HepG2 (cell line): ENCODE results near the gene RNF222. TPM values are rescaled to one million over a fixed set of nuclear protein-coding genes. Genes with fewer than 3 reads are reported as not detected.
A peak's percentile ranks its signal among the peaks of the same experiment; 100 is the strongest.

Experiments
- ARNT ChIP-seq: fragments of 450-650 bp; IDR thresholded peaks from 2 replicates; pipeline ENCODE4 v1.6.1; 2017
- CTCF ChIP-seq: sonication (generic); formaldehyde crosslinking; IDR thresholded peaks from 2 replicates; pipeline ENCODE4 v1.5.0; 2020; ENCODE audit warnings: mild to moderate bottlenecking, missing genetic modification reagents, moderate library complexity
- GABPA ChIP-seq, 2 experiments: IDR thresholded peaks; 2 replicates each; pipeline ENCODE4 v1.6.1; 2011 to 2016; ENCODE audit warnings: low read depth in 2 of 2, low read length in 1 of 2, missing biosample characterization in 1 of 2, missing genetic modification characterization in 1 of 2
- HDAC6 ChIP-seq: fragments of 200-600 bp; sonication (generic); IDR thresholded peaks from 2 replicates; pipeline ENCODE4 v1.7.0; 2017; ENCODE audit warnings: mild to moderate bottlenecking, antibody characterized with exemption, low read length, low read depth
- MYNN ChIP-seq: sonication (generic); formaldehyde crosslinking; IDR thresholded peaks from 2 replicates; pipeline ENCODE4 v1.4.0; 2020; ENCODE audit warnings: mild to moderate bottlenecking, low read depth, missing genetic modification reagents
- YEATS2 ChIP-seq: sonication (generic); formaldehyde crosslinking; IDR thresholded peaks from 2 replicates; pipeline ENCODE4 v1.4.0; 2020; ENCODE audit warnings: missing genetic modification reagents, borderline replicate concordance
- ZNF335 ChIP-seq: sonication (generic); formaldehyde crosslinking; IDR thresholded peaks from 2 replicates; pipeline ENCODE4 v1.4.0; 2020; ENCODE audit warnings: missing genetic modification reagents
- ZNF607 ChIP-seq: sonication (generic); formaldehyde crosslinking; IDR thresholded peaks from 2 replicates; pipeline ENCODE4 v1.5.1; 2020; ENCODE audit warnings: missing genetic modification reagents, mild to moderate bottlenecking, borderline replicate concordance
- ZNF781 ChIP-seq: sonication (generic); formaldehyde crosslinking; IDR thresholded peaks from 2 replicates; pipeline ENCODE4 v1.5.1; 2020; ENCODE audit warnings: borderline replicate concordance, mild to moderate bottlenecking, missing genetic modification reagents; ENCODE audit errors: not compliant biosample characterization
- polyA plus RNA-seq, 8 experiments: library from polyadenylated mRNA; depleted of rRNA in 3 of 8; stranded (reverse) in 7 of 8; unstranded in 1 of 8; fragments of >200 nt; fragmentation: Illumina TruSeq in 4 of 8; extraction: Trizol in 4 of 8; gene quantifications; 2 replicates each; pipeline versions ENCODE4 v1.2.1 to v1.2.3, GENCODE V29; 2011 to 2016; ENCODE audit warnings: low read depth in 4 of 8, missing spikeins in 1 of 8, mixed read lengths in 1 of 8; ENCODE audit not compliant: insufficient read depth in 1 of 8
- total RNA-seq, 5 experiments: library from RNA; depleted of rRNA; stranded (reverse); fragments of >200 nt; fragmentation: Illumina TruSeq; extraction: Trizol; gene quantifications; 2 replicates each; pipeline ENCODE4 v1.2.3, GENCODE V29; 2016; ENCODE audit warnings: low read depth in 1 of 5
- TF ChIP-seq, protein P1 (sequence below): sonication (generic); formaldehyde crosslinking; IDR thresholded peaks from 2 replicates; pipeline ENCODE4 v1.4.0; 2020; ENCODE audit warnings: missing genetic modification reagents
- TF ChIP-seq, protein P2 (sequence below), 2 experiments: IDR thresholded peaks; 2 replicates each; pipeline ENCODE4 v1.6.1; 2011 to 2012; ENCODE audit warnings: low read length in 2 of 2, borderline replicate concordance in 1 of 2, low read depth in 1 of 2, mild to moderate bottlenecking in 1 of 2, moderate library complexity in 1 of 2
- TF ChIP-seq, protein P3 (sequence below), 2 experiments: sonication (generic) in 1 of 2; formaldehyde crosslinking in 1 of 2; IDR thresholded peaks; 2 replicates each; pipeline versions ENCODE4 v1.4.0 to v1.6.1; 2018 to 2020; ENCODE audit warnings: missing genetic modification reagents in 2 of 2, borderline replicate concordance in 1 of 2, low read depth in 1 of 2, mild to moderate bottlenecking in 1 of 2, missing biosample characterization in 1 of 2

The RNF222 gene
- total and polyA plus RNA-seq, 2 of the 13 experiments (the other 11 are each of a cell fraction or from before 2014, with no cell fraction given): not detected

DNA sequence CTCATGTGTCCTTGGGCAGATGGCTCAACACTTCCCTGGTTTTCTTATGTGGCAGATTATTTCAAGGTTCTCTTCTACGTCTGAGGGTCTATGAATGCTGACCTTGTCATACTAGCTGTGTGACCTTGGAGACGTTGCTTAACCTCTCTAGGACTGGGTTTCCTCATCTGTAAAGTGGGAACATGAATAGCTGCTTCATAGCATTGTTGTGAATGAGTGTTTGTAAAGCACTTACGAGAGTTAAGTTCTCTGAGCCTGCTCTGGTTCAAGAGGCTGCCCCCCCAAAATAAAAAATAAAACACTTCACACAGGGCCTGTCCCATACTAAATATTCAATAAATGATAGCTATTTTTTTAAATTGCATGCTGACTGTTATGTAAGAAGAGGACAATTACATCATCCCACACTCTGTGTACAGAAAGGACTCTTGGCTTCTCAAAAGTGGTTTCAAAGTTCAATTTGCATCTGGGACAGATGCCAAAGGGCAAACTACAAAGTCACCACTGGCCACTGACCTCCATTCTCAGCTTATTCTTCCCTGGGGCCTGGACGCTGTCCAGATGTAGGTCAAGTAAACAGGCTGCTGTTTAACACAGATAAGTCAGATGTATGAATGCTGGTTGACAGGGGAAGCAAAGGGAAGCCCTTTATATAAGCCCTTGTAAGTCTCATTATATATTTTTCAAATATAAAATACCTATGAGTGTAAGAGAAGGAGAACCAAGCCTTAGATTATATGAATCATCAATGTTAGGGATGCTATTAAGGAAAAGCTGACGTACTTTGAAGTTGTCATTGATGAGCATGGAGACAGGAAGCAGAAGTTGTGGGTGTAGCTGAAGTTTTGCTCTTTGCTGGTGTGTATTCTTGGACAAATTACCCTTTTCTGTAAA, 22.7 kb upstream of the RNF222 start (continued):
- TF ChIP-seq, protein P1, sequence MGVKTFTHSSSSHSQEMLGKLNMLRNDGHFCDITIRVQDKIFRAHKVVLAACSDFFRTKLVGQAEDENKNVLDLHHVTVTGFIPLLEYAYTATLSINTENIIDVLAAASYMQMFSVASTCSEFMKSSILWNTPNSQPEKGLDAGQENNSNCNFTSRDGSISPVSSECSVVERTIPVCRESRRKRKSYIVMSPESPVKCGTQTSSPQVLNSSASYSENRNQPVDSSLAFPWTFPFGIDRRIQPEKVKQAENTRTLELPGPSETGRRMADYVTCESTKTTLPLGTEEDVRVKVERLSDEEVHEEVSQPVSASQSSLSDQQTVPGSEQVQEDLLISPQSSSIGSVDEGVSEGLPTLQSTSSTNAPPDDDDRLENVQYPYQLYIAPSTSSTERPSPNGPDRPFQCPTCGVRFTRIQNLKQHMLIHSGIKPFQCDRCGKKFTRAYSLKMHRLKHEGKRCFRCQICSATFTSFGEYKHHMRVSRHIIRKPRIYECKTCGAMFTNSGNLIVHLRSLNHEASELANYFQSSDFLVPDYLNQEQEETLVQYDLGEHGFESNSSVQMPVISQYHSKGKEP: 0 out of 2 replicates have a peak, but pooled peaks have one; percentile 79
- TF ChIP-seq MYNN (CRISPR knock-in tag) (no peak), GABPA (IDR thresholded peaks at IDR 0.05; ENCODE audit: low read depth, low read length) (no peak), GABPA (CRISPR knock-in tag; IDR thresholded peaks at IDR 0.05; ENCODE audit: low read depth) (peak; percentile 31; the same call in 1 of the 2 replicates), YEATS2 (CRISPR knock-in tag) (peak; percentile 78; the same call in 1 of the 2 replicates), HDAC6 (no peak), CTCF (no peak), ZNF607 (CRISPR knock-in tag) (no peak; the same call in 1 of the 2 replicates), ZNF335 (0 out of 2 replicates have a peak, but pooled peaks have one; percentile 58), ARNT (no peak), ZNF781 (CRISPR knock-in tag) (no peak)
- TF ChIP-seq, protein P2, sequence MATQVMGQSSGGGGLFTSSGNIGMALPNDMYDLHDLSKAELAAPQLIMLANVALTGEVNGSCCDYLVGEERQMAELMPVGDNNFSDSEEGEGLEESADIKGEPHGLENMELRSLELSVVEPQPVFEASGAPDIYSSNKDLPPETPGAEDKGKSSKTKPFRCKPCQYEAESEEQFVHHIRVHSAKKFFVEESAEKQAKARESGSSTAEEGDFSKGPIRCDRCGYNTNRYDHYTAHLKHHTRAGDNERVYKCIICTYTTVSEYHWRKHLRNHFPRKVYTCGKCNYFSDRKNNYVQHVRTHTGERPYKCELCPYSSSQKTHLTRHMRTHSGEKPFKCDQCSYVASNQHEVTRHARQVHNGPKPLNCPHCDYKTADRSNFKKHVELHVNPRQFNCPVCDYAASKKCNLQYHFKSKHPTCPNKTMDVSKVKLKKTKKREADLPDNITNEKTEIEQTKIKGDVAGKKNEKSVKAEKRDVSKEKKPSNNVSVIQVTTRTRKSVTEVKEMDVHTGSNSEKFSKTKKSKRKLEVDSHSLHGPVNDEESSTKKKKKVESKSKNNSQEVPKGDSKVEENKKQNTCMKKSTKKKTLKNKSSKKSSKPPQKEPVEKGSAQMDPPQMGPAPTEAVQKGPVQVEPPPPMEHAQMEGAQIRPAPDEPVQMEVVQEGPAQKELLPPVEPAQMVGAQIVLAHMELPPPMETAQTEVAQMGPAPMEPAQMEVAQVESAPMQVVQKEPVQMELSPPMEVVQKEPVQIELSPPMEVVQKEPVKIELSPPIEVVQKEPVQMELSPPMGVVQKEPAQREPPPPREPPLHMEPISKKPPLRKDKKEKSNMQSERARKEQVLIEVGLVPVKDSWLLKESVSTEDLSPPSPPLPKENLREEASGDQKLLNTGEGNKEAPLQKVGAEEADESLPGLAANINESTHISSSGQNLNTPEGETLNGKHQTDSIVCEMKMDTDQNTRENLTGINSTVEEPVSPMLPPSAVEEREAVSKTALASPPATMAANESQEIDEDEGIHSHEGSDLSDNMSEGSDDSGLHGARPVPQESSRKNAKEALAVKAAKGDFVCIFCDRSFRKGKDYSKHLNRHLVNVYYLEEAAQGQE (IDR thresholded peaks at IDR 0.05; ENCODE audit: borderline replicate concordance in 1 of 2, low read depth in 1 of 2, low read length in 2 of 2): peak in 1 of 2 experiments; percentile 74; a peak in 2 of 4 replicates
- TF ChIP-seq, protein P3, sequence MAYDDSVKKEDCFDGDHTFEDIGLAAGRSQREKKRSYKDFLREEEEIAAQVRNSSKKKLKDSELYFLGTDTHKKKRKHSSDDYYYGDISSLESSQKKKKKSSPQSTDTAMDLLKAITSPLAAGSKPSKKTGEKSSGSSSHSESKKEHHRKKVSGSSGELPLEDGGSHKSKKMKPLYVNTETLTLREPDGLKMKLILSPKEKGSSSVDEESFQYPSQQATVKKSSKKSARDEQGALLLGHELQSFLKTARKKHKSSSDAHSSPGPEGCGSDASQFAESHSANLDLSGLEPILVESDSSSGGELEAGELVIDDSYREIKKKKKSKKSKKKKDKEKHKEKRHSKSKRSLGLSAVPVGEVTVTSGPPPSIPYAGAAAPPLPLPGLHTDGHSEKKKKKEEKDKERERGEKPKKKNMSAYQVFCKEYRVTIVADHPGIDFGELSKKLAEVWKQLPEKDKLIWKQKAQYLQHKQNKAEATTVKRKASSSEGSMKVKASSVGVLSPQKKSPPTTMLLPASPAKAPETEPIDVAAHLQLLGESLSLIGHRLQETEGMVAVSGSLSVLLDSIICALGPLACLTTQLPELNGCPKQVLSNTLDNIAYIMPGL (CRISPR knock-in tag; IDR thresholded peaks at IDR 0.05; ENCODE audit: borderline replicate concordance in 1 of 2, low read depth in 1 of 2): peak; percentile 28 to 70; a peak in 2 of 4 replicates
